Fibroblast of lung (primary cell): ENCODE results near the gene HDAC8. TPM values are rescaled to one million over a fixed set of nuclear protein-coding genes. Genes with fewer than 3 reads are reported as not detected.

Experiments
- DNase-seq, 2 donors: peaks; one replicate each; pipeline versions ENCODE4 v3.0.0 to v3.0.0-alpha.2; 2010; ENCODE audit warnings: low read depth in 2 of 2
- H2AFZ ChIP-seq: 2 replicates; pipeline ENCODE4 v1.5.1; 2012; ENCODE audit warnings: low read length, control low read depth, inconsistent platforms
- H3K27ac ChIP-seq: 2 replicates; pipeline ENCODE4 v1.5.1; 2011; ENCODE audit warnings: low read length, control low read depth; ENCODE audit not compliant: insufficient read depth
- H3K27me3 ChIP-seq: 2 replicates; pipeline ENCODE4 v1.5.1; 2011; ENCODE audit warnings: mild to moderate bottlenecking, low read length; ENCODE audit not compliant: control insufficient read depth, insufficient read depth
- H3K36me3 ChIP-seq: 2 replicates; pipeline ENCODE4 v1.5.1; 2011; ENCODE audit warnings: low read length; ENCODE audit not compliant: control insufficient read depth, insufficient read depth
- H3K4me1 ChIP-seq: 2 replicates; pipeline ENCODE4 v1.5.1; 2011; ENCODE audit warnings: low read length; ENCODE audit not compliant: control insufficient read depth, insufficient read depth; ENCODE audit errors: extremely low read depth
- H3K4me2 ChIP-seq: 2 replicates; pipeline ENCODE4 v1.5.1; 2011; ENCODE audit warnings: low read length, control low read depth; ENCODE audit not compliant: insufficient read depth; ENCODE audit errors: extremely low read depth
- H3K4me3 ChIP-seq, 4 experiments: fragments of 200-600 bp in 1 of 4; sonication (generic) in 1 of 4; replicated peaks in 1 of 4; 2 replicates each; pipeline ENCODE4 v1.5.1; 2011 to 2016; ENCODE audit warnings: low read length in 4 of 4, low read depth in 3 of 4, mild to moderate bottlenecking in 3 of 4, control low read depth in 2 of 4, inconsistent platforms in 1 of 4, mixed read lengths in 1 of 4; ENCODE audit not compliant: insufficient read depth in 1 of 4; ENCODE audit errors: control extremely low read depth in 1 of 4
- H3K79me2 ChIP-seq: 2 replicates; pipeline ENCODE4 v1.5.1; 2012; ENCODE audit warnings: mild to moderate bottlenecking, low read length, inconsistent platforms; ENCODE audit not compliant: control insufficient read depth, insufficient read depth
- H3K9ac ChIP-seq: 2 replicates; pipeline ENCODE4 v1.5.1; 2011; ENCODE audit warnings: mild to moderate bottlenecking, low read length, control low read depth; ENCODE audit not compliant: insufficient read depth
- H3K9me3 ChIP-seq: 2 replicates; pipeline ENCODE4 v1.5.1; 2012; ENCODE audit warnings: low read depth, low read length; ENCODE audit not compliant: control insufficient read depth, insufficient read depth
- H4K20me1 ChIP-seq: 2 replicates; pipeline ENCODE4 v1.5.1; 2011; ENCODE audit warnings: low read length; ENCODE audit not compliant: control insufficient read depth, insufficient read depth; ENCODE audit errors: extremely low read depth
- CTCF ChIP-seq, 2 donors: IDR thresholded peaks in 1 of 2; conservative IDR thresholded peaks in 1 of 2; 1 replicate in 1 of 2; 2 replicates in 1 of 2; pipeline ENCODE4 v1.5.1; 2011 to 2012; ENCODE audit warnings: low read length in 2 of 2, control low read depth in 1 of 2, inconsistent platforms in 1 of 2, low read depth in 1 of 2, mild to moderate bottlenecking in 1 of 2
- EZH2 ChIP-seq: IDR thresholded peaks from 2 replicates; pipeline ENCODE4 v1.5.1; 2012; ENCODE audit warnings: low read length, control low read depth, mild to moderate bottlenecking; ENCODE audit errors: missing control alignments
- polyA plus RNA-seq, 2 donors: library from polyadenylated mRNA; depleted of rRNA in 1 of 2; stranded (reverse) in 1 of 2; unstranded in 1 of 2; fragments of >200 nt; gene quantifications; 2 replicates each; pipeline ENCODE4 v1.2.1, GENCODE V29; 2011 to 2012; ENCODE audit warnings: missing spikeins in 1 of 2
- total RNA-seq: library from RNA; depleted of rRNA; stranded (reverse); fragments of >200 nt; gene quantifications from 2 replicates; pipeline ENCODE4 v1.2.1, GENCODE V29; 2014

Gene HDAC8
- total and polyA plus RNA-seq, 2 donors (not counting 1 experiment from before 2014, with no cell fraction given) = 25.9 TPM

DNA sequence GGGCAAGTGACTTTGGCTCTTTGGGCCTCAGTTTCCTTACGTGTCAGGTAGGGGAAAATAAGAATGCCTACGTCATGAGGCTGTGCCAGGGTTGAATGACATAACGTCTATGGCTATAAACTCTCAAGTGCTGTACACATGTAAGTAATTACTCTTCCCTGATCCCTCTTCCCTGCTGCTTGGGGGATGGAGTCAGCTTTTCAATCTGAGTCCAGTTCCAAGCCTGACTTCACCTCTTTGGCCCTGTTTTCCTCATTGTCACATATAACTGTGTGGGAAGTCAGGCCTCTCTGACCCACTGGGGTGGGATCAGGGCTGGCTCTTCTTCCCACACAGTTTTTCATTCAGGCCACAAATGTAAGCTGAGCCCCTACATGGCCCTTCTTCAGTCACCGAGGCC, 255.5 kb downstream of the HDAC8 start:
- Histone ChIP-seq H3K4me1 (no peaks in the 10 kb centered on the region), H3K36me3 (no peaks in the 10 kb centered on the region), H3K27ac (no peak overlapping the region), H3K27me3 (no peaks in the 10 kb centered on the region), H3K4me3 (no peak overlapping the region), H3K79me2 (no peaks in the 10 kb centered on the region), H3K4me2 (no peak overlapping the region), H3K9ac (no peak overlapping the region), H2AFZ (no peak overlapping the region), H4K20me1 (no peaks in the 10 kb centered on the region), H3K9me3 (no peaks in the 10 kb centered on the region)
- TF ChIP-seq CTCF (conservative IDR thresholded peaks at IDR 0.05 in 1 of 2, IDR thresholded peaks at IDR 0.05 in 1 of 2; ENCODE audit: low read depth in 1 of 2, low read length in 2 of 2) (no peak), EZH2 (no peak)
- no peak for DNase-seq

DNA sequence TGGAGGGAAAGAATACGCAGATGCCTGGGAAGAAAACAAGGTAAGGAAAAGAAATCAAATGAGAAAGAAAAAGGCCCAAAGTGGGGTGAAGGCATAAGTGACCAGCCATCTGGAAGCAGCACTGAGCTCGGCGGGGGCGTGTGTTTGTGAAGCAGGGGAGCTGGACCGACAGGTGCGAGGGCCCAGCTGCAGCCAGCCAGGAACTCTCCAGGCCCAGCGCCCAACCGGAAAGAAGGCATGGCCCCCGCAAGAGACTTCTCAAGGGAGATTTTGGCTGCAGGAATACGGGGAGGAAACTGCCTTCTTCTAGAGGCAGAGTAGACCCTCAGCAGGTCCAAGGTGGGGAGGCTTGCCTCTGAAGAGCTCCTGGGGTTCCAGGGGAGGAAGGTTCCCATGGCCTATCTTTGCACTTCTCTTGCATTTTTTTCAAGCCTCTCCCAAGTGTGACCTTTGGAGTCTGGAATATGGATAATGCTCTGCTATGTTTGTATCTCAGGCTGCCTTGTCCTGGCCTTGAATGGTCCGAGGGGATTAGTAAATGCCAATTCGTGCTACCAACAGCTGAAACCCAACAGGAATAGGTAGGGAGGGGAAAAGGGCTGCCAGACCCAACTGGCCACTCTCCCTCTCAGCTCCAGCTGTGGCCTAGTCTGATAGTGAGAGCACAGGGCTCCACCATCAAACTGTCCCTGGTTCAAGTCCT, 256.1 kb downstream of the HDAC8 start:
- no peak for DNase-seq
- H3K9me3 ChIP-seq = no peaks in the 10 kb centered on the region
- H3K4me3 ChIP-seq = no peak overlapping the region

GRCh38 chrX:72314881-72315280, 257.8 kb downstream of the HDAC8 start:
- Histone ChIP-seq H3K79me2 (no peaks in the 10 kb centered on the region), H3K9ac (no peak overlapping the region), H3K4me3 (no peak overlapping the region), H3K4me2 (no peak overlapping the region), H3K27me3 (no peaks in the 10 kb centered on the region), H2AFZ (no peak overlapping the region), H3K27ac (no peak overlapping the region), H3K4me1 (no peaks in the 10 kb centered on the region), H3K9me3 (no peaks in the 10 kb centered on the region), H4K20me1 (no peaks in the 10 kb centered on the region), H3K36me3 (no peaks in the 10 kb centered on the region)
- no peak for TF ChIP-seq EZH2
- TF ChIP-seq CTCF (conservative IDR thresholded peaks at IDR 0.05 in 1 of 2, IDR thresholded peaks at IDR 0.05 in 1 of 2; ENCODE audit: low read depth in 1 of 2, low read length in 2 of 2) = no peak
- DNase-seq = no peak

More for the DNA sequence above, 256.1 kb downstream of the HDAC8 start:
- no peaks in the 10 kb centered on the region for H4K20me1 ChIP-seq
- H2AFZ ChIP-seq = no peak overlapping the region
- H3K4me2 ChIP-seq = no peak overlapping the region
- no peaks in the 10 kb centered on the region for H3K36me3 ChIP-seq
- H3K9ac ChIP-seq = no peak overlapping the region
- TF ChIP-seq CTCF (conservative IDR thresholded peaks at IDR 0.05 in 1 of 2, IDR thresholded peaks at IDR 0.05 in 1 of 2; ENCODE audit: low read depth in 1 of 2, low read length in 2 of 2) (no peak), EZH2 (no peak)
- H3K27ac ChIP-seq = no peak overlapping the region
- H3K27me3 ChIP-seq = no peaks in the 10 kb centered on the region
- H3K4me1 ChIP-seq = no peaks in the 10 kb centered on the region
- H3K79me2 ChIP-seq = no peaks in the 10 kb centered on the region
